Transverse colon (tissue), 4 donors: ENCODE measurements around the gene BICD1. TPM values are rescaled to one million over a fixed set of nuclear protein-coding genes. Genes with fewer than 3 reads are reported as not detected.
"Not testable (repeated sequence)": the region's sequence is repeated elsewhere in the genome, so short reads cannot be mapped to it uniquely, and the experiment has no call there.

Experiments
- DNase-seq: peaks from one replicate; pipeline ENCODE4 v3.0.0-alpha.2; 2019
- H3K27ac ChIP-seq, 4 donors: fragments of 200-600 bp; sonication (generic); 2 replicates each; pipeline ENCODE4 v1.5.1; 2016 to 2018; ENCODE audit warnings: inconsistent platforms in 4 of 4
- H3K27me3 ChIP-seq: fragments of 200-600 bp; sonication (generic); 2 replicates; pipeline ENCODE4 v1.5.1; 2017; ENCODE audit warnings: inconsistent platforms
- H3K36me3 ChIP-seq, 4 donors: fragments of 200-600 bp; sonication (generic); 2 replicates each; pipeline ENCODE4 v1.5.1; 2017 to 2019; ENCODE audit warnings: inconsistent platforms in 4 of 4
- H3K4me1 ChIP-seq, 4 donors: fragments of 200-600 bp; sonication (generic); 2 replicates each; pipeline ENCODE4 v1.5.1; 2017 to 2020; ENCODE audit warnings: inconsistent platforms in 4 of 4
- H3K4me3 ChIP-seq, 4 donors: fragments of 200-600 bp; sonication (generic); 1 replicate in 1 of 4; 2 replicates in 3 of 4; pipeline versions ENCODE4 v1.5.1 to v1.6.1; 2017 to 2019; ENCODE audit warnings: inconsistent platforms in 4 of 4
- H3K9me3 ChIP-seq, 2 donors: fragments of 200-600 bp; sonication (generic); 2 replicates each; pipeline ENCODE4 v1.5.1; 2017 to 2019; ENCODE audit warnings: inconsistent platforms in 2 of 2
- CTCF ChIP-seq, 5 experiments: fragments of 200-600 bp in 3 of 5; fragments of 450-650 bp in 2 of 5; sonication (generic) in 3 of 5; IDR thresholded peaks; 1 replicate in 2 of 5; 2 replicates in 3 of 5; pipeline ENCODE4 v1.5.1; 2016 to 2017; ENCODE audit warnings: antibody characterized with exemption in 5 of 5, inconsistent platforms in 3 of 5, mild to moderate bottlenecking in 2 of 5, moderate library complexity in 1 of 5
- EP300 ChIP-seq: sonication (generic); formaldehyde crosslinking; IDR thresholded peaks from one replicate; pipeline ENCODE4 v1.6.1; 2017; ENCODE audit warnings: antibody characterized with exemption, low read depth
- POLR2A ChIP-seq: fragments of 450-650 bp; IDR thresholded peaks from one replicate; pipeline ENCODE4 v1.6.1; 2016; ENCODE audit warnings: antibody characterized with exemption, mild to moderate bottlenecking, moderate library complexity
- POLR2AphosphoS5 ChIP-seq, 3 donors: sonication (generic); formaldehyde crosslinking; IDR thresholded peaks; one replicate each; pipeline ENCODE4 v1.6.1; 2016; ENCODE audit warnings: antibody characterized with exemption in 3 of 3
- WGBS, 2 donors: methylation state at CpG; one replicate each; pipeline ENCODE4 v1.1.5; 2018; ENCODE audit warnings: low coverage in 1 of 2; 5-methylcytosine and 5-hydroxymethylcytosine counted together
- in situ Hi-C, 4 donors: fragments of 200-750 bp; cut with MboI; loops; one replicate each; pipeline versions ENCODE4 v1.15.0 to v1.15.1; 2017; ENCODE audit warnings: low sequenced_read_pairs in 3 of 4, low pct_ligation_motif_present in 1 of 4, low pct_unique_long_range_greater_than_20kb in 1 of 4
- intact Hi-C: fragments of 100-400 bp; cut with DNase I; formaldehyde crosslinking; loops from one replicate; pipeline ENCODE4 v1.15.1; 2023; ENCODE audit warnings: low total_unique reads
- total RNA-seq, 4 donors: library from RNA; depleted of rRNA; stranded (reverse); fragments of >200 nt; gene quantifications; one replicate each; pipeline ENCODE4 v1.1.0, GENCODE V29; 2016

The BICD1 gene
- total RNA-seq, 4 donors from 2014 or later, result 0.75 to 27.7 (median 5.2) TPM

GRCh38 chr12:32183650-32184049 lies 77.0 kb downstream of the BICD1 start:
- in situ Hi-C loops, result no loop called here

GRCh38 chr12:32187127-32187526 lies 80.5 kb downstream of the BICD1 start:
- H3K27ac ChIP-seq, H3K4me1 ChIP-seq, in situ Hi-C loops, intact Hi-C loops, H3K9me3 ChIP-seq, H3K27me3 ChIP-seq, H3K4me3 ChIP-seq, H3K36me3 ChIP-seq, DNase-seq: not testable (repeated sequence)
- 86 to 92% methylated on average over 4 to 8 of the region's 8 CpGs for WGBS, 2 donors

More at GRCh38 chr12:32183650-32184049, 77.0 kb downstream of the BICD1 start:
- no peak for DNase-seq
- H3K4me3 ChIP-seq, result no peak overlapping the region
- no peaks in the 10 kb centered on the region for H3K4me1 ChIP-seq
- intact Hi-C loops, result no loop called here
- WGBS, 2 donors, result 96% methylated on average over 1 of the region's 1 CpG; no CpG with 5 or more reads in 1 of the 2 donors
- no peaks in the 10 kb centered on the region for H3K36me3 ChIP-seq
- TF ChIP-seq POLR2A (no peak), CTCF (IDR thresholded peaks at IDR 0.05) (no peak), POLR2AphosphoS5 (IDR thresholded peaks at IDR 0.05) (no peak), EP300 (no peak)
- H3K27ac ChIP-seq, result no peak overlapping the region
- no peaks in the 10 kb centered on the region for H3K9me3 ChIP-seq
- H3K27me3 ChIP-seq, result no peaks in the 10 kb centered on the region

GRCh38 chr12:32191445-32191844 lies 84.8 kb downstream of the BICD1 start:
- WGBS, 2 donors, result 91 to 100% methylated on average over 3 of the region's 3 CpGs

GRCh38 chr12:32196250-32197198 lies 89.9 kb downstream of the BICD1 start:
- intact Hi-C loops (no loop called here), in situ Hi-C loops (no loop called here)
- no peak for DNase-seq
- WGBS, 2 donors, result 74 to 82% methylated on average over 5 to 6 of the region's 6 CpGs
- Histone ChIP-seq H3K9me3 (peaks cover 5 to 6% of the 10 kb centered on the region in 2 donors), H3K27me3 (no peaks in the 10 kb centered on the region), H3K4me1 (no peaks in the 10 kb centered on the region), H3K27ac (no peak overlapping the region), H3K4me3 (no peak overlapping the region), H3K36me3 (no peaks in the 10 kb centered on the region)
- TF ChIP-seq POLR2A (no peak), EP300 (no peak), CTCF (IDR thresholded peaks at IDR 0.05) (no peak), POLR2AphosphoS5 (IDR thresholded peaks at IDR 0.05) (no peak)

More at GRCh38 chr12:32191445-32191844, 84.8 kb downstream of the BICD1 start:
- no peak for TF ChIP-seq POLR2AphosphoS5 (IDR thresholded peaks at IDR 0.05)
- H3K27ac ChIP-seq, result no peak overlapping the region
- no peak for DNase-seq
- no peaks in the 10 kb centered on the region for H3K27me3 ChIP-seq
- no peaks in the 10 kb centered on the region for H3K36me3 ChIP-seq
- in situ Hi-C loops (no loop called here), intact Hi-C loops (no loop called here)
- peaks cover 5 to 6% of the 10 kb centered on the region in 2 donors for H3K9me3 ChIP-seq
- no peaks in the 10 kb centered on the region for H3K4me1 ChIP-seq
- no peak overlapping the region for H3K4me3 ChIP-seq

- no peak overlapping the region for H3K27ac ChIP-seq
- H3K36me3 ChIP-seq, result no peaks in the 10 kb centered on the region
- TF ChIP-seq CTCF (IDR thresholded peaks at IDR 0.05) (no peak), EP300 (no peak), POLR2A (no peak), POLR2AphosphoS5 (IDR thresholded peaks at IDR 0.05) (no peak)
- WGBS, 2 donors, result 55 to 83% methylated on average over 2 of the region's 2 CpGs
- H3K4me1 ChIP-seq, result no peaks in the 10 kb centered on the region
- H3K9me3 ChIP-seq, result peaks cover 5 to 6% of the 10 kb centered on the region in 2 donors
- H3K27me3 ChIP-seq, result no peaks in the 10 kb centered on the region
- intact Hi-C loops (no loop called here), in situ Hi-C loops (no loop called here)
- DNase-seq, result no peak
- no peak overlapping the region for H3K4me3 ChIP-seq
These were observed 90.8 kb downstream of the BICD1 start for GRCh38 chr12:32197421-32197820.
